ENCODE results near the gene SH2D2A. TPM values are rescaled to one million over a fixed set of nuclear protein-coding genes. Genes with fewer than 3 reads are reported as not detected.

The SH2D2A gene
- total and polyA plus RNA-seq, 2 of the 4 experiments (the other 2 are of a cell fraction) = not detected

DNA sequence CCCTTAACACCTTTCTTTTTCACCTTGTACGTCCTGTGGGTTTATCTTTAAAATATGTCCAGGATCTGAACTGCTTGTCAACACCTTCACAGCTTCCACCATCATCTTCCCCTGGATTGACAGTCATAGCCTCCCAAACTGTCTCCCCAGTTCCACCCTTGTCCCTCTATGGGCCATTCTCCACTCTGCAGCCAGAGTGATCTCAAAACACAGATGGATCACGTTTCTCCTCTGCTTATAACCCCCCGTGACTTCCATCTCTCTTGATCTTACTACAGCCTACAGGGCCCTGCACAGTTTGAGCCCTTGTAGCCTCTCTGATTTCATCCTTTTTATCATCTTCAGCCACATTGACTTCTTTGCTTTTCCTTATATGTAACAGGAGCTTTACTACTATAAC, 38.0 kb upstream of the SH2D2A start:
- ChIA-PET CTCF (interaction anchor here (0.6 kb wide), 1 partner anchor 15 kb away, joined by 3 read pairs; no protein-coding TSS in a partner anchor), POLR2A (ENCODE audit: unreplicated experiment) (no interaction called here)
- Histone ChIP-seq H3K18ac (ENCODE audit: low read depth, low read length) (no peak overlapping the region), H2BK5ac (ENCODE audit: low read depth, low read length, poor library complexity, severe bottlenecking) (no peak overlapping the region), H3K9ac (ENCODE audit: low read depth, low read length) (no peak overlapping the region), H3K56ac (ENCODE audit: extremely low read depth, insufficient read depth, low read length) (no peak overlapping the region), H3K4ac (ENCODE audit: low read depth, low read length) (no peak overlapping the region), H4K20me1 (ENCODE audit: insufficient read depth, low read length) (peaks cover 8% of the 10 kb centered on the region; the same call in 1 of the 2 replicates), H2AK9ac (replicated peaks; ENCODE audit: low read depth, low read length, poor library complexity) (no peak overlapping the region), H2BK15ac (ENCODE audit: low read depth, low read length) (no peak overlapping the region), H3K36me3 (ENCODE audit: control insufficient read depth, insufficient read depth, low read length) (no peaks in the 10 kb centered on the region), H4K5ac (ENCODE audit: low read depth, low read length) (no peak overlapping the region), H3K27me3 (ENCODE audit: control insufficient read depth, insufficient read depth, low read length) (peaks cover 76% of the 10 kb centered on the region), H3K4me1 (ENCODE audit: control insufficient read depth, insufficient read depth, low read length) (peaks cover 6% of the 10 kb centered on the region; the same call in 1 of the 2 replicates), H2AK5ac (ENCODE audit: low read depth, low read length) (no peak overlapping the region), H3K9me1 (ENCODE audit: insufficient read depth, low read length) (no peaks in the 10 kb centered on the region), H3K9me3 (ENCODE audit: control insufficient read depth, insufficient read depth, low read length) (no peaks in the 10 kb centered on the region; the same call in 1 of the 2 replicates), H3K14ac (replicated peaks; ENCODE audit: low read depth, low read length) (no peak overlapping the region), H3K79me1 (ENCODE audit: low read depth in 1 of 2, low read length in 2 of 2) (no peaks in the 10 kb centered on the region), H2BK20ac (ENCODE audit: low read depth, low read length) (no peak overlapping the region), H3K4me2 (ENCODE audit: low read depth, low read length) (no peak overlapping the region), H2AFZ (replicated peaks; ENCODE audit: low read length, poor library complexity) (no peak overlapping the region), H3K4me3 (ENCODE audit: insufficient read depth, low read depth, low read length) (no peak overlapping the region), H3K23ac (ENCODE audit: low read depth, low read length) (no peak overlapping the region), H4K8ac (ENCODE audit: low read depth in 2 of 2, low read length in 2 of 2) (no peak overlapping the region), H3K27ac (ENCODE audit: insufficient read depth, low read length) (no peak overlapping the region), H2BK120ac (ENCODE audit: low read depth, low read length) (no peak overlapping the region), H4K91ac (ENCODE audit: insufficient read depth, low read depth, low read length) (no peak overlapping the region)
- ATAC-seq (ENCODE audit: low read depth) (no peak), DNase-seq (no peak)
- no TSS peak for BruUV-seq (replicated peaks)
- intact Hi-C loops (cut with micrococcal nuclease) (no loop called here), in situ Hi-C loops (cut with MboI; ENCODE audit: low sequenced_read_pairs) (no loop called here), dilution Hi-C loops (cut with HindIII; ENCODE audit: low sequenced_read_pairs, unreplicated experiment) (no loop called here)
- TF ChIP-seq RAD21 (IDR thresholded peaks at IDR 0.05; ENCODE audit: low read length) = no peak
- TF ChIP-seq MXI1 (IDR thresholded peaks at IDR 0.05; ENCODE audit: borderline replicate concordance, low read depth, low read length) = no peak
- no peak for TF ChIP-seq NFE2L2 (IDR thresholded peaks at IDR 0.05; ENCODE audit: low read depth, low read length)
- no peak for TF ChIP-seq MAFK (IDR thresholded peaks at IDR 0.05; ENCODE audit: low read depth, low read length)
- no peak for TF ChIP-seq CHD1 (IDR thresholded peaks at IDR 0.05; ENCODE audit: low read depth, low read length)
- TF ChIP-seq, protein P1, sequence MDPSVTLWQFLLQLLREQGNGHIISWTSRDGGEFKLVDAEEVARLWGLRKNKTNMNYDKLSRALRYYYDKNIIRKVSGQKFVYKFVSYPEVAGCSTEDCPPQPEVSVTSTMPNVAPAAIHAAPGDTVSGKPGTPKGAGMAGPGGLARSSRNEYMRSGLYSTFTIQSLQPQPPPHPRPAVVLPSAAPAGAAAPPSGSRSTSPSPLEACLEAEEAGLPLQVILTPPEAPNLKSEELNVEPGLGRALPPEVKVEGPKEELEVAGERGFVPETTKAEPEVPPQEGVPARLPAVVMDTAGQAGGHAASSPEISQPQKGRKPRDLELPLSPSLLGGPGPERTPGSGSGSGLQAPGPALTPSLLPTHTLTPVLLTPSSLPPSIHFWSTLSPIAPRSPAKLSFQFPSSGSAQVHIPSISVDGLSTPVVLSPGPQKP (IDR thresholded peaks at IDR 0.05; ENCODE audit: borderline replicate concordance, low read depth, low read length) = no peak
- no peak for TF ChIP-seq MAZ (IDR thresholded peaks at IDR 0.05; ENCODE audit: borderline replicate concordance, low read depth, low read length)
- no peak for TF ChIP-seq BHLHE40 (IDR thresholded peaks at IDR 0.05; ENCODE audit: low read depth, low read length)
- no peak for TF ChIP-seq RFX5 (IDR thresholded peaks at IDR 0.05; ENCODE audit: low read depth, low read length)
- no peak for TF ChIP-seq CEBPB (IDR thresholded peaks at IDR 0.05; ENCODE audit: low read depth, low read length)
- no peak for TF ChIP-seq SMC3 (IDR thresholded peaks at IDR 0.05; ENCODE audit: low read depth, low read length)
- TF ChIP-seq POLR2A (IDR thresholded peaks at IDR 0.05; ENCODE audit: low read depth, low read length) = no peak
- no peak for TF ChIP-seq RCOR1 (IDR thresholded peaks at IDR 0.05; ENCODE audit: insufficient replicate concordance, low read length)
- WGBS, 2 experiments (ENCODE audit: extremely low coverage in 2 of 2, insufficient read length in 1 of 2) = 20% methylated on average over 3 of the region's 3 CpGs; no CpG with 5 or more reads in 1 of the 2 experiments
